HG03571 (cell line): ENCODE results near the gene LTBP1.
"Not testable (repeated sequence)": the region's sequence is repeated elsewhere in the genome, so short reads cannot be mapped to it uniquely, and the experiment has no call there.

Source experiments
- ATAC-seq: cut with Tn5 transposase; IDR thresholded peaks from one replicate; pipeline ENCODE4 v1.9.1; 2021; ENCODE audit not compliant: unreplicated experiment

Gene LTBP1

GRCh38 chr2:33038230-33038629 is 91.5 kb downstream of the LTBP1 start:
- ATAC-seq: no peak

DNA sequence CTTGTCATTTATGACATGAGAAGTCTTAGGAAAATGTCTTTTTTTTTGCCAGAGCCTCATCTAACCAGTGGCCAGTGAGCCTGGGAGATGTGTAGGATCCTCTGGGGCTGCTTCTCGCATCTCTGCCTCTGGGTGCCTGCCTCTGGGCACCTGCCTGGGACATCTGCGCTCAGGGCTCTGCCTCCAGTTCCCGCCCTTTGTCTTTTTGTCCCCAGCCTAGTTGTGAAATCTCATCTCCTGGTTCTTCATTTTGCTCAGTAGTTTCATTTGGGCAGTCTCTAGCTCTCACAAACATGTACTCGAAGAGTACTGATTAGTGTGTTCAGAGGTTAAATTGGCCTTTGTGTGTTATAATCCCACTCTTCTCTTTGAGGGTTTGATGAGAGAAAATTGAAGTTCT is 92.0 kb downstream of the LTBP1 start:
- no peak for ATAC-seq

DNA sequence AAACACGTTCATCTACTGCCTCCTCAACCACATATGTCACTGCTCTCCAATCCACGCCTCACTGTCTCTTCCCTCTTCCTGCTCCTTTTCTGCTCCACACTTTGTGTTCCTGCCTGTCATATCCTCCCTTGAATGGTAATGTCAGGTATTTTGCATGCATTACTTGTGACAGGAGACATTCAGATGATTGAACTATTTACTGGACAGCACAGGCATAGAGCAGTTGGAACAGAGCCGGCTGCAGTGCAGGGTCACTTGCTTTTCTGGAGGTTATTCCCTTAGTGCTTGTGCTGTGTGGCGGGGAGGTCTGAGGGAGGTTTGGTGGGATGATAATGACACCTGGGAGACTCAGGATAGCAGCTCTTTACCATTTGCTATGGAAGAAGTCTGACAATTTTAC is 93.8 kb downstream of the LTBP1 start:
- ATAC-seq: no peak

- ATAC-seq: no peak
Observed at GRCh38 chr2:33042265-33042664, 95.5 kb downstream of the LTBP1 start.

- ATAC-seq: no peak
Observed at GRCh38 chr2:33042819-33043218, 96.1 kb downstream of the LTBP1 start.

GRCh38 chr2:33047939-33048338 is 101.2 kb downstream of the LTBP1 start:
- no peak for ATAC-seq

DNA sequence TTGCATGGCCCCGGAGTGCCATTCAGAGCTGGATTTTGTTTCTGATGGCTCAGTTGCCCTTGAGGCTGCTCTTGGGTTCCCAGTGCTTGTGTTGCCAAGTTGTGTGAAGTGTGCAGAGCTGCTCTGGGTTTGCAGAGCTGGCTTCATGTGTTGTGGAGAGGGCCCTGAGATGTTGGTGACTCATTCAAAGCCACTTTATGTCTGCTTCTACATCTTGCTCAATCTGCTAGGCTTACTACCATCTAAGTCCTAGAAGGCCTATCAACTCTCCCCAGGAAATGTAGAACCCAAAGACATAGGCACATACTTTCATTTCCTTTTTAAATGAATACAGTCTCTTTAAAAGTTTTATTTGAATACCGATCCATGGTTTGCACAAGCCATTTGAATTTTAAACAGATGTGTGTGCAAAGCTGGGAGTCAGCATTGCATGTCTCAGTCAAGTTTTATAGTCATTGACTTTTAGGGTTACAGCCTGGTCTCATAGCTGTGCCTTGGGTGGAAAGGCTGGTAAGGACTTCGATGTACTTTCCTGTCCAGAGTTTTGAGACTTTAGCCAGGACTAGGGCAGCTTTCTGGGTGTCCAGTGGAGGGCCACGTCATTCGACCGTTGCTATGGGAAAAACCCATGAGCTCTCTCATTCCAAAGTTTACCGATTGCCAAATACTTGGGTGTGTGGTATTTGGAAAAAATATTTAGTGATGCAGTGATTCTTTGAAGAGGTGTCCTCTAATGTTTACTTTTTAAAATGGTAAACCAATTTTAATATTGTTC is 105.0 kb downstream of the LTBP1 start:
- ATAC-seq: no peak

GRCh38 chr2:33052361-33052735 is 105.6 kb downstream of the LTBP1 start:
- no peak for ATAC-seq

DNA sequence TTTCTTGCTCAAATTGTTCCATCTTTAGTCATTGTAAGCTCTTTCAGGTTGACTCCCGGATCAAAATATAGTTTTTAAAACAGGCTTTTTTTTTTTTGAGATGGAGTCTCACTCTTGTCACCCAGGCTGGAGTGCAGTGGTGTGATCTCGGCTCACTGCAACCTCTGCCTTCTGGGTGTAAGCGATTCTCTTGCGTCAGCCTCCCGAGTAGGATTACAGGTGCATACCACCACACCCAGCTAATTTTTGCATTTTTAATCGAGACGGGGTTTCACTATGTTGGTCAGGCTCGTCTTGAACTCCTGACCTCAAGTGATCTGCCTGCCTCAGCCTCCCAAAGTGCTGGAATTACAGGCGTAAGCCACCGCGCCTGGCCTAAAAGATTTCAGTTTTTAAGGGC is 106.0 kb downstream of the LTBP1 start:
- ATAC-seq: not testable (repeated sequence)

- no peak for ATAC-seq
Observed at GRCh38 chr2:33056170-33056569, 109.4 kb downstream of the LTBP1 start.

- not testable (repeated sequence) for ATAC-seq
Observed at GRCh38 chr2:33057307-33058028, 110.7 kb downstream of the LTBP1 start.

DNA sequence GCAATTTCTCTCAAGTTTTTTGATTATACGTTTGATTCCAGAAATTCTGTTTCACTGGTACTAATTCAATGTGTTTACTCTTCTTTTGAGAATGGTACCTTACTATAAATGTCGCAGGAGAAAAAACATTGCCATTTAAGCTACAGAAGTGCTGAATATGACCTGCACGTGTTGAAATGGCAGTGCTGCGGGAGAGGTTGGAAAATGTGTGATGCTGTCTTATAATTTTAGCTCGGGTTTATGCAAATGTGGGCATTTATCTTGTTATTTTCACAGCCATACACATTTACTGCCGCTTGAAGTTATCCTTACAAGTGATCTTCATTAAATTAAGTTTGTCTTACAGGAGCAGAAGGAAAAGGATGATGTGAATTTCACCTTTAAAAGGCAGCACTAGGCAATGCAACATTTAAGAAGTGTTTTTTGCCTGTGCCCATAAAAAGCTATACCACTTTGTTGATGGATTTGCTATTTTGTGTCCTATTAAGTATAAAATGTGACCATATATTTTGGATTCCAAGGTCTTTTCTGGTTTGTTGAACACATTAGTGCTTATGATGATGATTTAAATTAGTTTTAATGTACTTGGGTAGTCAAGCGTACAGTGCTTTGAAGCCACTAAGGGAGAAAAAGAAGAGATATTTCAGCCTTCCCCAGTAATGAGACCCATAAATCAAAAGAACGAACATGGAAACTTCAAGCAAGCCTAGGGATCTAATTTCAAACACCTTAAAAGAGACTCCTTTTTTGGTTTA is 112.1 kb downstream of the LTBP1 start:
- no peak for ATAC-seq

GRCh38 chr2:33059471-33060156 is 112.9 kb downstream of the LTBP1 start:
- no peak for ATAC-seq

- no peak for ATAC-seq
Observed at GRCh38 chr2:33060405-33060804, 113.7 kb downstream of the LTBP1 start.

- no peak for ATAC-seq
Observed at GRCh38 chr2:33062665-33063250, 116.0 kb downstream of the LTBP1 start.

GRCh38 chr2:33064349-33064801 is 117.6 kb downstream of the LTBP1 start:
- ATAC-seq: no peak

DNA sequence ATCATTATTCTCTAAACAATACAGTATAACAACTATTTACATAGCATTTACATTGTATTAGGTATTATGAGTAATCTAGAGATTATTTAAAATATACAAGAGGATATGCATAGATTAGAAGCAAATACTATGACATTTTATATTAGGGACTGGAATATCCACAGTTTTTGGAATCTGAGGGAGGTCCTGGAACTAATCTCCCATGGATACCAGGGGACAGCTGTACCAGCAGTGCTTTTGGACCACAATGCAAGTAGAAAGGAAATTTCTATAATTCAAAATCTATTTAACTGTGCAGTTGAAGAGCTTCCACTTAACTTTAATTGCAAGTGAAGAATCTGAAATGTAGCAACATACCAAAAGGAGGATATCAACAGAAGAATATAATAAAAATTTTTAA is 120.8 kb downstream of the LTBP1 start:
- no peak for ATAC-seq

DNA sequence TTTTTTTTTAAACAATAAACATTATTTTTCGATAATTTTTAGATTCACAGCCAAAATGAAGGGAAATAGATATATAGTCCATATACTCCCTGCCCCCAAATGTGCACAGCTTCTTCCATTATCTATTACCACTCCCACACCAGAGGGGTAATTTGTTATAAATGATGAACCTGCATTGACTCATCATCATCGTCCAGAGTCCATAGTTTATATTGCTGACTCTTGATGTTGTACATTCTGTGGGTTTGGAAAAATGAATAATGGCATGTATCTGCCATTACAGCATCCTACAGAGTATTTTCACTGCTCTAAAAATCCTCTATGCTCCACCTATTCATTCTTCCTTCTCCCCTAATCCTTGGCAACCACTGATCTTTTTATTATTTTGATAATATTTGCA is 121.5 kb downstream of the LTBP1 start:
- no peak for ATAC-seq

GRCh38 chr2:33069894-33070651 is 123.3 kb downstream of the LTBP1 start:
- ATAC-seq: no peak

DNA sequence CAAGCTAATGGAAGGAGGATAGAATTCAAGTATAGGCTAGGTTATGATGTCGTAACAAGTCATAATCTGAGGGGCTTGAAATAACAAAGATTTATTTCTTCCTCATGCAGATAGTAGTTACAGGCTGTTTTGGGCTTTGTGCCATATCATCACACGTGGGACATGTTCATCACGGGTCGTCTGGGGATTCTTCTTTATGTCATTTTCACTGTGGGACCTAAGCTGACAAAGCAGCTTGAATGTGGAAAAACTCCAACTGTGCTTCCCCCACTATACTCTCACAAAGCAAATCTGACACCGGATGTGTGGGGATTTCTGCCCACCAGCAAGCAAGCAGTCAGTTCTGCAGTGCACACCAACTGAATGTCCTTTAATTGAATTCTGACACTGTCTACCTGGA is 124.8 kb downstream of the LTBP1 start:
- ATAC-seq: no peak
